Skeletal muscle cell (primary cell): Measurements from ENCODE around the gene ABCF2.

Experiments
- DNase-seq: peaks from one replicate; pipeline ENCODE4 v3.0.0-alpha.2; 2010; ENCODE audit warnings: low read depth
- H3K4me3 ChIP-seq: 2 replicates; pipeline ENCODE4 v1.5.1; 2011; ENCODE audit warnings: low read depth, mild to moderate bottlenecking, control low read depth, low read length, moderate library complexity

The ABCF2 gene

DNA sequence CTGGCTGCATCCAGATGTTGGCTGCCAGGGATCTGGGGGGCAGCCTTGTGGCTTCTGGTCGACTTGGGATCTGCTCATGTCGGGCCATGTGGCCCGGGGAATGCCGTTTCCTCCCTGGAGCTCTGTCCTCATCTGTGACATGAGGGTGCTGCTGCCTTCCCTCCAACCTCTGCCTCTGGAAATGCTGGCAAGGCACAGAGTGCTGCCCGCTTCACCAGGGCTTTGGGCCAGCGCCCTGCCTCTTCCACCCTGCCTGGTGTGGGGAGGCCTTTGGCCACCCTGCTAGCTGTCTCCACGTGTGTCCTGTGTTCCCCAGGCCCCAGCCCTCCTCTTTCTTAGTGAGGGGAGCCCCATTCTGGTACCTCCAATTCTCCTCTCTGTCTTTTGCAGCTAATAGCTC lies 27.3 kb upstream of the ABCF2 start:
- no peak for DNase-seq
- H3K4me3 ChIP-seq, result no peak overlapping the region

DNA sequence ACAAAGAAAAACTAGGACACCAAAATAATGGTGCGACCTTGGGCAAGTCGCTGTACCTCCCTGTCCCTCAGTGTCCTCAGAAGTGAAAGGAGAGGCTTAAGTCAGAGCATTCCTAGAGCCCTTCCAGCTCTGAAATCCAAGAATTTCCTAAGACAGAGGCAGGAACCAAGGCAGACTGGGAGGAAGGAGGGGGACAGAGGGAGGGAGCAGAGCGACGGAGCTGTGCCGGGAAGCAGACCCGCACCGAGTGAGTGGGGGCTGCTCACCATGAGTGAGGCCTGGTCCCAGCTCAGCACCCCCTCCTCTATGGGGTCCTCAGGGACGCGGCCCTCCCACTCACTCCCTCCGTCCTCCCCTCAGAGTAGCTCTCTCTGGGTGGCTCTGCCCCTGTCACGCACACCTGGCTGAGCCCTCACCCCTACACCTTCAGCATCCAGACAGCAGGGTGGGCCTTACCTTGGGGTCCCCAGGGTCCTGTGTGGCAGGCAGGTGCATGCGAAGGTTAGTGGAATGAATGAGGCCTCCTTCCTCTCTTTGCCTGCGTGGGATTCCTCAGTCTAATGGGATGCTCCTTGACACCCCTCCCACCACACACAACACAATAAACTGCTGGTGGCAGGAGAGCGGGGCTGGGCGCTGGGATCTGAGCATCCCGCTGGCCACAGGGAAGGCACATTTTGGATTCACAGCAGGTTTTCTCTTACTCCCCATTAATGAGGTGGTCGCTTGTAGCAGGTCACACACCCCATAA lies 26.1 kb upstream of the ABCF2 start:
- no peak for DNase-seq
- H3K4me3 ChIP-seq, result peak overlapping the region; percentile 66

DNA sequence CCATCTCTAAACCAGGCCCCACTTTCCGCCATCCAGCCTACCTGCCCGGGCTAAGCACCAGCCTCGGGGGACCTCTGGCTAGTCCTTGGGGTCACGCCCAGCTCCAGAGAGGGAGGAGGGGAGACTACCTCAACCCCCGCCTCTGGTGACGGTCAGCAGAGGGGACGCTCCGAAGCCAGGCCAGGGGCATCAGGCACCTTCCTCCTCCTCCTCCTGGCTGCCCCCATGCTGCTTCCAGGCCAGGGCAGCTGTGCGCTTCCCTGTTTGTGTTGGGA lies 25.5 kb upstream of the ABCF2 start:
- H3K4me3 ChIP-seq, result peak overlapping the region; percentile 66
- DNase-seq, result no peak

DNA sequence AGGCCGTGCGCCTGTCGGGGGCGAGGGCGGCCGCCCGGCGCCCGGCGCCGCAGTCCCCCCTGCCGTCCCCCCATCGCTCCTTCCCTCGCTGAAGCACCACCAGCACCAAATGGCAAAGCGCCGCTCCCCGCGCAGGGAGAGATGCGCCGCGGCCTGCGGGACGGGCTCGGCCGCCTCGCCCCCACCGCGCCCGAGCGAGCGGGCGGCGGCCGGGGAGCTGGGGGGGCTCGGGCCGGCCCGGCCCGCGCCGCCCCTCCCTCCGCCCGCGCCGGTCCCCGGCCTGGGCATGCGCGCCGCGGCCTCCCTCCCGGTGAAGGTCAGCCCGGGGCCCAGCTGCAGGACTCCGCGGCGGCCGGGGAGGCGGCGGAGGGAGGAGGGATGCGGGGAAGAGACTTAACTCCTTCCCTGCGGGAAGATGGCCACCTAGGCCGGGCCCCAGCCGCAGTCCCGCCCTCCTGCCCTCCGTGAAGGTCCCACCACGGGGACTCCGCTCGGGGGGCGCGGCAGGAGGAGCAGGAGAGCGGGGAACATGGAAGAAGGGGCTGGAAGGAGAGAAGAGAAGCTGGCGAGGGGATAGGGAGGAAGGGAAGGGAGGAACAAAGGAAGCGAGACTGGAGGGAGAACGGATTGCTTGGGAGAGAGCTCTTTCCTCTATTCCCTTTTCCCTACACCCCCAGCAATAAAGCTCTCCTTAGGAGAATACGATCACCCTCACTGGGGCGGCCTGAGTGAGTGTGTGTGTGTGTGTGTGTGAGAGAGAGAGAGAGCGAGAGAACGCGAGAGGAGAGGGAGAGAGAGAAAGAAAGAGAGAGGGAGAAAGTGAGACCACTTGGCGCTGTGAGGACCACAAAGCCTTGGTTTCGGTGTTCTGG lies 24.9 kb upstream of the ABCF2 start:
- peak; percentile 41 for DNase-seq
- peak overlapping the region; percentile 66 for H3K4me3 ChIP-seq

DNA sequence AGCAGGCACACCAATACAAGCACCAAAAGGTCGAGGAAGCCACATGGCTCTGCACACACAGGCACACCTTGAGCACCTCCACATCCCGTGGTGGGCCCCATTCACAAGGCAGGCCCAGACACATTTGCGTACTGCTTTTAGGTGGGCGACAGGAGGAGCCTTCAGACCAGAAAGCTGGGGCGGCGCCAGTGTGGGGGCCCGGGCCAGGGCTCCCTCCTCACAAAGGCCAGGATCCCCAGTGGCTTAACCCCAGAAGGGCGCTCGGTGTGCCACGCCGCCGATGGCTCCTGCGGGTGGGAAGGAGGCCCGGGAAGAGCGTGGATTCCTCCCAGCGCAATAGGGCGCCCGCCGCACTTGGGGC lies 24.3 kb upstream of the ABCF2 start:
- peak overlapping the region; percentile 66 for H3K4me3 ChIP-seq
- no peak for DNase-seq

DNA sequence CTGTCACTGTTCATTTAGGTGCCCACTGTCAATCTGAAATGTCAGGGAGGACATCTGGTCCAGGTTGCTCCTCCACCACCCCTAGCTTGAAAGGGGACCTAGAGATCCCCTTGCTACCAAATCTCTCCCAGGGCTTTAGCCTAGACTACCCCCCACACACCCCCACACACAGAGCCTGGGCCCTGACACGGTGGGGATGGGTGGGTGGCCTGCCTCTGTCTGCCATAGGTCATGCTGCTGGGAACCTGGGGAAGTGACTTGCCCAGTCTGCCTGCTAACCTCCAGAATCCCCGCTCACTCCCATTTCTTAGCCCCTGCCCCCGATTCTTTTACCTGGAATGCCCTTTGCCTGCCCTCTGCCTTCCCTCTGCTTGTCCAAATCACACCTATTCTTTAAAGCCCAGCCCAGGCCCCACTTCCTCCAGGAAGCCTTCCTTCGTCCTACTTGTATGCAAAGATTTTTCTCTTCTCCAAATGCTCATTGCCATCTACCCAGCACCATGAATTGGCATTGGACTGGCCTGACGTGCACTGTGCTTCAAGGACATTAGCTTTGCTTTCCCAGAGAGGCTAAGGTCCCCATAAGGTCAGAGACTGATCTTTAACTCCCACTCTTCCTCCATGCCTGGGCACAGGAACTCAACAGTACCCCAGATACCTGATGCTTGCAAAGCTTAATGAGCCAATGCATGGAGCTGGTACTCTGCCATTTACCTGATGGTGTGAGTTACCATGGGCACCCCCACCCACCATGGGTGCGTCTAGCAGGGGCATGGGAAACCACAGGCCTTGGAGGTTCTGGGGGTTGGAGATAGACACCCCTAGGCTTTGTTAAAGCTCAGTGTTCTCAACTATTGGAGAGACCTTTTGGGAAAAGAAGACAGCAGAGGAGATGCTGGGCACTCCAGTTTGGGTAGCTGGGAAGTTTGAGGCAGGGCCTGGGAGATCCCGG lies 23.5 kb upstream of the ABCF2 start:
- peak overlapping the region; percentile 66 for H3K4me3 ChIP-seq
- DNase-seq, result no peak

DNA sequence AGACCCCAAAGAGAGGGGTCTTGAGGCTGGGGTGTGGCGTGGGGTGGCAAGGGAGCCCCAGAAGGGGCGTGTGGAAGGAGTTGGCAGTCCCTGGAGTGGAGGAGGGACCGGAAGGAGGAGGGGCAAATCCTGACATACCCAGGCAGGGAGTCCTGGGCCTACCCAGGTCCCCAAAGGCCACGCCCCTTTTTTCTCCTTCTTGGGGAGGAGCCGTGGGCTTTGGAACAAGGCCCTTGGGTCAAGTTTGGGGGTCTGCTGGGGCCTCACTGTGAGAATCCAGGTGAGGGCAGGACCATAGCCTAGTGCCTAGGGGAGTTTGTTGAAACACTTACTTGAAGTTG lies 22.7 kb upstream of the ABCF2 start:
- peak overlapping the region; percentile 80 for H3K4me3 ChIP-seq
- no peak for DNase-seq

DNA sequence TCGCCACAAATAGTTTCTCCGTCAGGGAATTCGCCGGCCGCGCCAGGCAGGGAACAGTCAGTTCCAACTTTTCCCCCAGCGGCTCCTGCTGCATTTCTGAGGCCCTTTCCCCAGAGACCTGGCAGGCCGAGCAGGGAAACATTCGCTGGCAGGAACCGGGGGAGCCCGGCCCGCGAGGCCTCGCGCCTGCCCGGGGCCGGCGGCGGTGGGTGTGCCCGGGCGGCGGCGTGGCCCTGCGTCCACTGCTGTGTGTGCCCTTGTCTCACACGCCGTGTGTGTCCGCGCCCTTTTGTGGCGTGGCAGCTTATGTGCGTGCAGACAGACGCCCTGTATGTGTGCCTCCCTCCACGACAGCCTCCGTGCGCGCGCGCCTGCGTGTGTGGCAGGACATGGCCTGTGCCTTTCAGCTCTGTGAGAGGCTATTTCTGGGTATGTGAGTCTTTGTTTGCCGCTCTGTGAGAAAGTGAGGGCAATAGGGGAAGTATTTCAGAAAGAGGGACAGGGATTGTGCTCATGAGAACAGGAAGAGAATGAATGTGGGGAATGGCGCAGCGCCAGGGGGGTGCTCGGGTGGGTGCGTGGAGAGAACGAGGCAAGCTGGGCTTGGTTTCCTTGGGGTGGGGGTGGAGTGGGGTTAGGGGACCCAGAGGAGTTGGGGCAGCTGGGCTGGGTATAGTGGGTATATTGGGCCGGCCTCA lies 22.2 kb upstream of the ABCF2 start:
- DNase-seq, result no peak
- H3K4me3 ChIP-seq, result peak overlapping the region; percentile 80

DNA sequence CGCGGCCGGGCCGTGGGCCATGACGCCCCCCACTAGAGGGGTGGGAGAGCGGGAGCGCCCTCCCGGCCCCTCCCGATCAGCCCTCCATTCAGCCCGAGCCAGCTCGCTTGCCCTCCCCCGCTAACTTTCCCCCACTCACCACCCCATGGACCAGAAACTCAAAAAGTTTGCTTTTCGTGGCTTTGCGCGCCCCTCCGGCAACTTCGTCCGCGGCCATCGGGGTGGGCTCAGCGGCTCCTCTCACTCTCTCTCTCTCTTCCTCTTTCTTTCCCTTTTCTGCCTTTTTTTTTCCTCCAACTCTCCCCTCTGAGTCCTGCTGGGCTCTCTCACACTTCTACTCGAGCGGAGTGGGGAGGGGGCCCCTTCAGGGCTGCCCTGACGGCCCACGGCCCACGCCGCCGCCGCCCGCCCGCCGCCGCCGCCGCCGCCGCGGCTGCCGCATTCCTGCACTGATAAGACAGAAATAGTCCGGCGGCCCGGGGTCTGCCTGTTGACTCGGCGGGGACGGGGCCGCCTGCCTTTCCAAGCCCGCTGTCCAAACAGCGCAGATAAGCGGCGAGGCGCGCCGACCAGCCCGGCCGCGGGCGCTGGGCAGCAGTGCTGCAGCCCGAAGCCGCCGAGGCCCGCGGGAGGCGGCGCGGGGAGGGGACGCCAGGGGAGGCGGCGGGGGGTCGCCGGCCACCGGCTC lies 21.5 kb upstream of the ABCF2 start, which contains the start of gene SMARCD3:
Gene SMARCD3, minus strand, starts transcription at position 349 of the 688 bp plus-strand sequence. Its CDS starts 132 bp downstream, at position 217.
- H3K4me3 ChIP-seq, result peak within 1 kb of the TSS; percentile 80
- DNase-seq, result no peak

DNA sequence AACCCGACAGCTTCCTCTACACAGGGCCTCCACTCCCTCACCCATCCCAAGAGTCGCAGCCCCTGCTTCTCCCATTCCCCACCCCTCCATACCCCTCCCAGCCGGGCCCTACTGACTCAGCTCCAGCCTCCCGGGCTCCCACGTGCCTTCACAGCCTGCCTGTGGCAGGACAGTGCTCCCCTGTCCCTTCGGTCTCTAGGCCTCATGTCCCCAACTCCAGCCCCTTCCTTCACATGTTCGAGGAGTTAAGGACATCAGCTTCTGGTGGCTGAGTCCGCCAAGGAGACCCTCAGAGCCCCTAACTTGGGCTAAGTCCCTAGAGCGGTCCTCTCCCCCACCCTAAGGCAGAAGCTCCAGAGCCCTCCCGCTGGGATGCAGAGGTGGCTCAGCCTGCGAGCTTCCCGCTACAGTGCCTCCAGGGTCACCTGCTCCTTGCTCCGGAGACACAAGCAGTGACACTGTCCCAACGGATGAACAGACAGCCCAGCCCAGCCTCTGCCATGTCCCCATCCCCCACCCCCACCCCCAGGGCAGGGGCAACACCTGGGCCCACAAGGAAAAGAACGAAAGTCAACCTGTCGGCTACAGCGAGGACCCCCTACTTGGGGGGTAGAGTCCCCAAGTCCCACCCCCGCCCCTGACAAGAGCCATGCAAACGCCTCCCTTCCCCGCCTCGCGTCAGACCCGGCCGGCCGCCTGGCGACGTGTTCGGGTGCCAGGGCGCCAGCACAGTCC lies 20.8 kb upstream of the ABCF2 start:
- H3K4me3 ChIP-seq, result peak overlapping the region; percentile 80
- DNase-seq, result no peak

DNA sequence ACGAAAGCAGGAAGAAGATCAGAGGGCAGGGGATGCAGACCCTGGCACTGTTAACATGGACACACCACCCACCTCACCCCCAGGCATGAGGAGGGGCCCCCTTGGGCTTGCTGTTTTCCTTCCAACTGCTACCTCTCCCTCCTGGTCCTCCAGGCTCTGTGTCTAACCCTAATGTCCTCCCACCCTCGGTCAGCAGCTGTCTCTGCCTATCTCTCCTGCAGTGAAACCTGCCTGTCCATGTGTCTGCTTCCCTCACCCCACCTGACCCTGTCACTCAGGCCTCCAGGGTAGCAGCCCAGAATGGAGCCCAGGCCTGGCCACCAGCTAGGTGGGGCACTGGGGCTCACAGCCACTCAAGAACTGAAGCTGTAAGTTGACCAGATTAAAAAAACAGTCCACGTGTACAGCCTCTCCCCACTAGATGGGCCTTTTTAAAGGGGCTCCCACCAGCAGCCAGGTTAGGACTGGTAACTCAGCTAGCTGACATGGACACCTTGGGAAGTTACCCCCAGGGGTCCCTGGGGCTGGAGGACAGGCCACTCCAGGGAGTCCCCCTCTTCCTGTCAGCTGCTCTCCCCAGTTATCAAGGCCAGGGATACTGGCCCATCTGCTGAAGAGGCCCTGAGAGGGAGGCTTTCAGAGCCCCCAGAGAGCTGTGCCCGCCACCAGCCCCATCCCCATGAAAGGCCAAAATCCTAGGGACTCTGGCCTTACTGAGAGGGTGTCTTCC lies 20.0 kb upstream of the ABCF2 start:
- peak; percentile 51 for DNase-seq
- H3K4me3 ChIP-seq, result peak overlapping the region; percentile 80

DNA sequence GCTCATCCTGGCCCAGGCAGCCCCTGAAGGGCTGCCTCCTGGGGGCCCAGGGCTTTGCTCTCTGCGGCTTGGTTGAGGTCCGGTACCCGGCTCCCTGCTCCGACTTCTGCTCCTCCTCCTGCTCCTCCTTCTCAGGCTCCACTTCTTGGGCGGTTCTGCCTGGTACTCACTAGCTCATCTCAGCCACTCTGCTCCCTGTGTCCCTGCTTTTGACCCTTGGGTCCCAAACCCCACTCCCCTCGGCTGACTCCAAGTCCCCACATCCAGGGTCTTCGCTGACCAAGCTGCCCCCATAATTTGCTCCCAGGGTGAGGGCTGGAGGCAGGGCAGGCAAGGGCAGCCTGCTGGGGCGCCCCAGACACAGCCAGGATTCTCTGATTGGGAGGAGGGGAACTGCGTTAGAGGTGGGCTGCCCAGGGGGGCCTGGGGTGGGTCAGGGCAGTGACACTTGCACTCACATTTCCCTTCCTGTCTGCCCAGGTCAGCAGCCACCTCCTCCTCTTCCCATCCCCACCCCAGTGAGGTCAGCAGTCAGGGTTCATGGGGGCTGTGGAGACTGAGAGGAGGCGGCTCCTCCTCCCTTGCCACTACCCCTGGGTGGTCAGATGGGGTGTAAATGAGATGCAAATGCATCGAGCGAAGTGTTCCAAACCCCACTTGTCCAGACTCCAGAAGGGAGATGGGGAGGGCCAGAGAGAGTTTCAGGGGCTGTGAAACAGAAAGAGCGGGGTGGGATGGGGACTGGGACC lies 19.3 kb upstream of the ABCF2 start:
- no peak for DNase-seq
- H3K4me3 ChIP-seq, result peak overlapping the region; percentile 80

DNA sequence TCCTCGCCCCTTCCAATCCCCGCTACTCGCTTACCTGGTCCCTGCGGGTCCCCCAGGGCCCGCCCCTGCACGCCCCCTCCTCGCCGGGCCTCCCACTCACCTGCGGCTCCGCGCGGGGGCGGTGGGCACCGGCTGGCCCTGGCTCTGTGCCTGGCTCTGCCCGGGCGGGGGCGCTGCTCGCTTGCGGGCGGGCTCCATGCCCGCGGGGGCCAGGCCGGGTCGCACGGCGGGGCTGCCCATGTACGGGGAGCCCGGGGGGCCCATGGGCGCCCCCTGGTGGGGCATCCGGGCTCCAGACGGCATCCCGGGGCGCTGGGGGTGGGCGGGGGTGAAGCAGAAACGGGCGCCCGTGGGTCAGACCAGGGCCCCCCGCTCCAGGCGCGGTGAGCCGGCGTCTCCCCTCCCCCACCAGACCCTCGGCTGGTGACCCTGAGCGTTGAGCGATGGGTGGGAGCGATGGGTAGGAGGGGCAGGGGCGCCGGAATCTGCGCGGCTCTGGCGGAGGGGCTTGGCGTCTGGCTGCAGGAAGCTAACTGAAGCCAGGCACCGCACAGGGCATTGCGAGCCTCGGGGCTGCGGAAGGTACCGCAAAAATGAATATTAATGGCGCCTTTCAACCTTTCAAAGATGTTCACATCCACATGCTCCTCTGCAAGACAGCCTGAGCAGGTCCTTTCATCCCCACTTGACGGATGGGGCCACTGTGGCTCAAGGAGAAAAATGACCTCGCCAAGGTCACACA lies 18.5 kb upstream of the ABCF2 start:
- no peak for DNase-seq
- H3K4me3 ChIP-seq, result peak overlapping the region; percentile 33

DNA sequence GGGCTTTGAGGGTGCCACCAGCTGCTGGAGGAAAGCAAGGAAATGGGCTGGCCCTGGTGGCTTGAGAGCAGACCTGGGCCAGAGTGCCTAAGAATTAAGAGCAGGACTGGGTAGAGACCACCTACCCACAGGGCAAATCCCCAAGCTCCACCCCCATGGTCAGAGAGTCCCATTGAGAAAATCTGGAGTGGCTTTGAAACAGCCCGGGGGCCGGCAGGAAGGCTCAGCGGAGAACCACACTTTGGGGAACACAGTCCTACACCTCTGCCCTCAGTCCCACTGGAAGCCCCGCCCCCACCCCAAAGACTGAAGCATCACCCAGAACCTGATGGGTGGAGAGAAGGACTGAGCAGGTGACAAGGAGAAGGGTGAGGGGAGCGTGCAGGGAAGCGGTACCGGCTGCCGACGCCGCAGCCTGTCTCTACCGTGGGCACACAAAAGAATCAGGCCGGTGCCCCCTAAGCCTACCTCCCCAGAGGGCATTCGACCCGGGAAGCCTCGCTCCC lies 17.9 kb upstream of the ABCF2 start:
- no peak for DNase-seq
- peak overlapping the region; percentile 33 for H3K4me3 ChIP-seq

DNA sequence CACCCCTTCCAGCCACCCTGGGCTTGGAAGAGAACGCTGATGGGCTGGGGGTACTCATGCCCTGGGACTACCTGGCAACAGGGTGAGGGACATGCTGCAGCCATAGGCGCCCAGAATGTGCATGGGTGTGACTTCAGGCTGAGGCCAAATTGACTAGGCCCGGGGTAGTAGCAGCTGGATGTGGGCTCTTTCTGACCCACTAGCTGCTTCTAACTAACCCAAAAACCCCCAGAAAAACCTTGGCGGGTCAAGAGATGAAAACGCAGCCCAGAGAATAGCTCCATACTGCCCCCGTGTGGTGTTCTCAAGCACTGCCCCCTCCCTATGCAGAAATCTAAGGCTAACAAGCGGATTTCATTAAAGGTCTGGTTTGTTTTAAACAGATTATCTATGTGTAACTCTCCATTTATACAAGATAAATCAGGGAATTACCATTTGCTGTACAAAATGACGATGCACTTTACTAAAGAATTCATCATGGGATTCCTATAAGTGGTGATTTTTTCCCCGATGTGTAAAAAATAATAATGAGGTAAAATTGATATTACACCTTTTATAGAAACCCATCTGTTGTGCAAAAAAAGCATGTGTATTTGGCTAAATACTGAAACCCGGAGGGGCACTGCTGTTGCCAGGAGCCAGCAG lies 17.3 kb upstream of the ABCF2 start:
- H3K4me3 ChIP-seq, result no peak overlapping the region

More for the DNA sequence above, 17.3 kb upstream of the ABCF2 start:
- no peak for DNase-seq
